Neutrophil (primary cell): Measurements from ENCODE around the gene MID1.

Experiments
- H3K27ac ChIP-seq: fragments of 200-600 bp; sonication (generic); 2 replicates; pipeline ENCODE4 v1.5.1; 2016; ENCODE audit warnings: mild to moderate bottlenecking, moderate library complexity
- H3K27me3 ChIP-seq: fragments of 200-600 bp; sonication (generic); 2 replicates; pipeline ENCODE4 v1.6.0; 2016; ENCODE audit warnings: mild to moderate bottlenecking
- H3K36me3 ChIP-seq: fragments of 200-600 bp; sonication (generic); 2 replicates; pipeline ENCODE4 v1.5.1; 2017
- H3K4me1 ChIP-seq, 2 experiments: fragments of 200-600 bp in 1 of 2; sonication (generic) in 1 of 2; 1 replicate in 1 of 2; 2 replicates in 1 of 2; pipeline versions ENCODE4 v1.5.1 to v1.6.1; 2013 to 2016; ENCODE audit warnings: low read depth in 1 of 2, low read length in 1 of 2, mild to moderate bottlenecking in 1 of 2, moderate library complexity in 1 of 2; ENCODE audit not compliant: control insufficient read depth in 1 of 2, insufficient read depth in 1 of 2
- H3K4me3 ChIP-seq, 2 experiments: fragments of 200-600 bp in 1 of 2; sonication (generic) in 1 of 2; 1 replicate in 1 of 2; 2 replicates in 1 of 2; pipeline ENCODE4 v1.5.1; 2013 to 2016; ENCODE audit warnings: low read depth in 1 of 2, low read length in 1 of 2, mild to moderate bottlenecking in 1 of 2, moderate library complexity in 1 of 2
- H3K9me3 ChIP-seq: fragments of 200-600 bp; sonication (generic); 2 replicates; pipeline ENCODE4 v1.5.1; 2016
- TF ChIP-seq, protein P1 (sequence below): fragments of 200-600 bp; sonication (generic); IDR thresholded peaks from 2 replicates; pipeline ENCODE4 v1.5.1; 2016; ENCODE audit warnings: antibody characterized with exemption

Gene MID1

DNA sequence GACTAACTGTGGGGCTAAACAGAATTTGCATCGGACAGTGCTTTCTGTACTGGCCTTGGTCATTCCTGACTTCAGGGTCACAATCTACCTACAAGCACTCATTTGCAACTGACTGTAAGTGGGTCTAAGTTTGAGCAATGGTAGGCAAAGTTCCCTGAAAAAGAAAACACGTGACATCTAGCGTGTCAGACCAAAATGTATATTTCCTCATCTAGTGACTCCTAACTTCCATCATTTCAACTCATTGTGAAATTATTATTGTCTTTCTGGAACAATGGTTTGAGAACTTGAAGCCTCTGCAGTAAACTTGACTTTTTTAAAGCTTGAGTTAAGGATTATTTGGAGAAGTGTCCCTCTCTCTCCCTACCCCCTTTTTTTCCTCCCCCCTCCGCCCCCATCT is 113.6 kb downstream of the MID1 start:
- no peaks in the 10 kb centered on the region for H3K9me3 ChIP-seq
- TF ChIP-seq, protein P1, sequence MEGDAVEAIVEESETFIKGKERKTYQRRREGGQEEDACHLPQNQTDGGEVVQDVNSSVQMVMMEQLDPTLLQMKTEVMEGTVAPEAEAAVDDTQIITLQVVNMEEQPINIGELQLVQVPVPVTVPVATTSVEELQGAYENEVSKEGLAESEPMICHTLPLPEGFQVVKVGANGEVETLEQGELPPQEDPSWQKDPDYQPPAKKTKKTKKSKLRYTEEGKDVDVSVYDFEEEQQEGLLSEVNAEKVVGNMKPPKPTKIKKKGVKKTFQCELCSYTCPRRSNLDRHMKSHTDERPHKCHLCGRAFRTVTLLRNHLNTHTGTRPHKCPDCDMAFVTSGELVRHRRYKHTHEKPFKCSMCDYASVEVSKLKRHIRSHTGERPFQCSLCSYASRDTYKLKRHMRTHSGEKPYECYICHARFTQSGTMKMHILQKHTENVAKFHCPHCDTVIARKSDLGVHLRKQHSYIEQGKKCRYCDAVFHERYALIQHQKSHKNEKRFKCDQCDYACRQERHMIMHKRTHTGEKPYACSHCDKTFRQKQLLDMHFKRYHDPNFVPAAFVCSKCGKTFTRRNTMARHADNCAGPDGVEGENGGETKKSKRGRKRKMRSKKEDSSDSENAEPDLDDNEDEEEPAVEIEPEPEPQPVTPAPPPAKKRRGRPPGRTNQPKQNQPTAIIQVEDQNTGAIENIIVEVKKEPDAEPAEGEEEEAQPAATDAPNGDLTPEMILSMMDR = no peak
- H3K36me3 ChIP-seq = no peaks in the 10 kb centered on the region
- no peak overlapping the region for H3K27ac ChIP-seq
- H3K4me1 ChIP-seq = no peaks in the 10 kb centered on the region
- H3K27me3 ChIP-seq = no peaks in the 10 kb centered on the region
- H3K4me3 ChIP-seq = no peak overlapping the region

- Histone ChIP-seq H3K27ac (no peak overlapping the region), H3K27me3 (no peaks in the 10 kb centered on the region), H3K4me3 (no peak overlapping the region), H3K4me1 (no peaks in the 10 kb centered on the region), H3K36me3 (no peaks in the 10 kb centered on the region), H3K9me3 (no peaks in the 10 kb centered on the region)
- TF ChIP-seq, protein P1 = no peak
Measured at GRCh38 chrX:10505726-10506125, 114.7 kb downstream of the MID1 start.

DNA sequence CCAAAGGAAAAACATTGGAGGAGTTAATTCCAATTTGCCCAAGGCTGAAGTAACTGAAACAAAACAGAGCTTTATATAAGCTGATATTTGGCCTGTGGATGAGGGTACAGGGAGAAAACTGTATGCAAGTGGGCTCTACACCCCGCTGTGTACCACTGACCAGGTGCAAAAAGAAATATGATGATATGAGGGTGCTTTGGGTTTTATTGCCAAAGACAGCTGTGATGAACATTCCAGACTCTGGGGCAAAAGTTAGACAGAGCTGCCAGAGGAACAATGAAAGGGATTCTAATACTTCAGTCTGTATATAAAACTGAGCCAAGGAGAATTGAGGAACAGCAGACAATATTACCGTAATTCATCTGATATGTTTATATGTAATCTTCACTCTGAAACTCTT is 117.4 kb downstream of the MID1 start:
- Histone ChIP-seq H3K4me1 (no peaks in the 10 kb centered on the region), H3K9me3 (no peaks in the 10 kb centered on the region), H3K4me3 (no peak overlapping the region), H3K36me3 (no peaks in the 10 kb centered on the region), H3K27ac (no peak overlapping the region), H3K27me3 (no peaks in the 10 kb centered on the region)
- TF ChIP-seq, protein P1 = no peak

- Histone ChIP-seq H3K27me3 (no peaks in the 10 kb centered on the region), H3K4me1 (no peaks in the 10 kb centered on the region), H3K9me3 (no peaks in the 10 kb centered on the region), H3K36me3 (no peaks in the 10 kb centered on the region), H3K27ac (no peak overlapping the region), H3K4me3 (no peak overlapping the region)
- TF ChIP-seq, protein P1 = no peak
Measured at GRCh38 chrX:10501611-10502010, 118.8 kb downstream of the MID1 start.

DNA sequence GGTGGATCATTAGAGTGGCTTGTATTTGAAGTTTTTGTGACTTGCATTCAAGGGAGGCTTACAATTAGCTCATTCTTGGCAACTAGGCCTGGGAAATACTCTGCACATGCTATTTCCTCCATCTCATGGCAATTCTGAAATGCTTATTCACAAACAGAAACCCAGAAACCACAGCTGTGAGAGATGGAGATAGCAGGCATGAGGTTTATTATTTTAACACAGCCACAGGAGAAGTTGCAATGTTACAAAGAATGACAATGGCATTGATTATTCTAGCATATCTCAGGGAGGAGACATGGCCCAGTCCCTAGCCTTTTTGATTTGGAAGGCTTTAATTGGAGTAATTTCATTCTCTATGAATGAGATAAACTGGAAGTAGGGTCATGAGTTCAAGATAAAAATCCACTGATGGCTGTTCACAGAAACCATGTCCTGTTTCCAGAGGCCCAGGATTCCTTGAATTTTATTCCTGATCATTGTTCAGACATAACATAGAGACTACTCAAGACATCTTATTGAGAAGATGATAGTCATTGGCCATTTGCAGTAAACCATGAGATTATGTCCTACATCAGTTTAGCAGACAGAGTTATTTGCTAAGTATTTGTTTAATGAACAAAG is 123.9 kb downstream of the MID1 start:
- Histone ChIP-seq H3K27me3 (no peaks in the 10 kb centered on the region), H3K4me1 (no peaks in the 10 kb centered on the region), H3K27ac (no peak overlapping the region), H3K9me3 (no peaks in the 10 kb centered on the region), H3K36me3 (no peaks in the 10 kb centered on the region), H3K4me3 (no peak overlapping the region)
- TF ChIP-seq, protein P1 = no peak

DNA sequence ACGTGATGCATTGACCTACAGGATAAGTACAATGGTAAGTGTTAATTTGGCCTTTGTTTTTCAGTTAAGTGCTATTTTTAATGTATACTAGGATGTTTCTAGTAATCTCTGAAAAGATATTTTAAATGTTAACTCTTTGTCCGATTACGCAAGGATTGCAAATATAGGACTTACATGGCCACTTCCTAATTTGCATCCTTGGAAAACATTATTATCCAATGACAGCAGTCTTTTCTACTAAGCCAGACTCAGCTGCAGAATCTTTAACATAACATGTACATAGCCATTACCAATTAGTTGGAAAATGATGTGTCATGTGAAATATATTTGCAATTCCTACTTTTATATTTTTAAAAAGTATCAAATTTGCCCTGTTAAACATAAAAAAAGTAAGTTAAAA is 124.7 kb downstream of the MID1 start:
- Histone ChIP-seq H3K4me1 (no peaks in the 10 kb centered on the region), H3K36me3 (no peaks in the 10 kb centered on the region), H3K4me3 (no peak overlapping the region), H3K9me3 (no peaks in the 10 kb centered on the region), H3K27me3 (no peaks in the 10 kb centered on the region), H3K27ac (no peak overlapping the region)
- TF ChIP-seq, protein P1 = no peak
